Nephron (organoid): ENCODE data around the gene CYRIA.

Experiments
- H3K27ac Mint-ChIP-seq, 3 experiments: 2 replicates each; pipeline ENCODE4 v1.8.0; 2020; ENCODE audit warnings: mixed read lengths in 3 of 3, mild to moderate bottlenecking in 2 of 3, moderate library complexity in 1 of 3
- H3K27me3 Mint-ChIP-seq: 2 replicates; pipeline ENCODE4 v1.8.0; 2021; ENCODE audit warnings: low read depth, mild to moderate bottlenecking, moderate library complexity, mixed read lengths
- H3K36me3 Mint-ChIP-seq: 2 replicates; pipeline ENCODE4 v1.8.0; 2020; ENCODE audit warnings: low read depth, mixed read lengths
- H3K4me1 Mint-ChIP-seq: 2 replicates; pipeline ENCODE4 v1.8.0; 2020; ENCODE audit warnings: mixed read lengths
- H3K4me3 Mint-ChIP-seq, 3 experiments: 2 replicates each; pipeline ENCODE4 v1.8.0; 2020; ENCODE audit warnings: mild to moderate bottlenecking in 3 of 3, mixed read lengths in 3 of 3, moderate library complexity in 2 of 3
- H3K9me3 Mint-ChIP-seq: 2 replicates; pipeline ENCODE4 v1.8.0; 2020; ENCODE audit warnings: mixed read lengths
- TF ChIP-seq, protein P1 (sequence below), 3 experiments: fragments of 200-600 bp; sonication (generic); IDR thresholded peaks; one replicate each; pipeline ENCODE4 v1.5.0; 2021; ENCODE audit warnings: antibody characterized with exemption in 3 of 3; ENCODE audit not compliant: unreplicated experiment in 3 of 3

The CYRIA gene

DNA sequence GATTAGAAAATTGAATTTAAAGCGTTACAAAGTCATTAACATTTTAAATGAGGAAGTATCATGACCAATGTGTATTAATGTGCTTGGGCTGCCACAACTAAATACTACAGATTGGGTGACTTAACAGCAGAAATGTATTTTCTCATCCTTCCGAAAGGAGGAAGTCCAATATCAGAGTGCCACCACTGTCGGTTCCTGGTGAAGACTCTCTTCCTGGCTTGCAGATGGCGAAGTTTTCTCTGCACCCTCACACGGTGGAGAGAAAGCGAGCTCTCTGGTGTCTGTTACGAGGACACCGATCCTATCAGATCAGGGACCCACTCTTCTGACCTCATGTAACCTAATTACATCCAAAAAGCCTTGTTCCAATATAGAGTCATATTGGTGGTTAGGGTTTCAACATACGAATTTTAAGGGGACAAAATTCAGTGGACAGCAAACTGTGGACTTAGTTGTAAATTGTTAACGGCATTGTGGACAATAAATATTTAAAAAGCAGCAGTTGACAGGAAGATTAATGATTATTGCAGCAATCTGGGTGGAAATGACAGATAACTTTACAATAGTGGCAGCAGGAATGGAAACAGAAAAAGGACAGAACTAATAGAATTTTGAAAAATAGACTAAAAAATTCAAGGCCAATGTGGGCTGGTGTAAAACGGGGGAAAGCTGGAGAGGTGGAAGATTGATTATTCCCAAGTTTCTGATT lies 35.1 kb upstream of the CYRIA start:
- no peaks in the 10 kb centered on the region for H3K4me1 Mint-ChIP-seq
- no peak overlapping the region for H3K4me3 Mint-ChIP-seq
- H3K9me3 Mint-ChIP-seq: peaks cover 5% of the 10 kb centered on the region
- peaks cover 3% of the 10 kb centered on the region for H3K27me3 Mint-ChIP-seq
- H3K27ac Mint-ChIP-seq: no peak overlapping the region
- no peaks in the 10 kb centered on the region for H3K36me3 Mint-ChIP-seq
- TF ChIP-seq, protein P1, sequence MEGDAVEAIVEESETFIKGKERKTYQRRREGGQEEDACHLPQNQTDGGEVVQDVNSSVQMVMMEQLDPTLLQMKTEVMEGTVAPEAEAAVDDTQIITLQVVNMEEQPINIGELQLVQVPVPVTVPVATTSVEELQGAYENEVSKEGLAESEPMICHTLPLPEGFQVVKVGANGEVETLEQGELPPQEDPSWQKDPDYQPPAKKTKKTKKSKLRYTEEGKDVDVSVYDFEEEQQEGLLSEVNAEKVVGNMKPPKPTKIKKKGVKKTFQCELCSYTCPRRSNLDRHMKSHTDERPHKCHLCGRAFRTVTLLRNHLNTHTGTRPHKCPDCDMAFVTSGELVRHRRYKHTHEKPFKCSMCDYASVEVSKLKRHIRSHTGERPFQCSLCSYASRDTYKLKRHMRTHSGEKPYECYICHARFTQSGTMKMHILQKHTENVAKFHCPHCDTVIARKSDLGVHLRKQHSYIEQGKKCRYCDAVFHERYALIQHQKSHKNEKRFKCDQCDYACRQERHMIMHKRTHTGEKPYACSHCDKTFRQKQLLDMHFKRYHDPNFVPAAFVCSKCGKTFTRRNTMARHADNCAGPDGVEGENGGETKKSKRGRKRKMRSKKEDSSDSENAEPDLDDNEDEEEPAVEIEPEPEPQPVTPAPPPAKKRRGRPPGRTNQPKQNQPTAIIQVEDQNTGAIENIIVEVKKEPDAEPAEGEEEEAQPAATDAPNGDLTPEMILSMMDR (IDR thresholded peaks at IDR 0.05; ENCODE audit: unreplicated experiment in 3 of 3): no peak

DNA sequence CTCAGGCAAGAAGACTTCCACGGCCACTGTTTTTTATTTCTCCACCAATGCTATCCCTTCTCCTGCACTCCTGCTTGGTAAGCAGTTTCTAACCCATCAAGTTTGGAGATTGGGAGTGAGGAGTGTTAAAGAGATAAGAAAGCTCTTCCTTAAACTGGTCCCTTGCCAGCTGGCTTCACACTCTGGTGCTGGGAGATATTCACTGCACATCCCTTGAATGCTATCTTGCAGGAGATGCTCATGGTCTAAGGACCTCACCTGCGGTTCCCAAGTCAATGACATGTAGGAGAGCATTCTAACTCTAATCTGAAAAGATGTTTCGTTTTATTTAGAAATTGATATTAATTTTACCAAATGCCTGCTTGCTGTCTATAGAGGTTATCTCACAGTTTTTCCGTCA lies 28.2 kb upstream of the CYRIA start:
- H3K9me3 Mint-ChIP-seq: peaks cover 5% of the 10 kb centered on the region
- TF ChIP-seq, protein P1 (IDR thresholded peaks at IDR 0.05; ENCODE audit: unreplicated experiment in 3 of 3): no peak
- H3K4me1 Mint-ChIP-seq: no peaks in the 10 kb centered on the region
- H3K36me3 Mint-ChIP-seq: no peaks in the 10 kb centered on the region
- H3K27ac Mint-ChIP-seq: no peak overlapping the region
- H3K27me3 Mint-ChIP-seq: peaks cover 3% of the 10 kb centered on the region
- no peak overlapping the region for H3K4me3 Mint-ChIP-seq

DNA sequence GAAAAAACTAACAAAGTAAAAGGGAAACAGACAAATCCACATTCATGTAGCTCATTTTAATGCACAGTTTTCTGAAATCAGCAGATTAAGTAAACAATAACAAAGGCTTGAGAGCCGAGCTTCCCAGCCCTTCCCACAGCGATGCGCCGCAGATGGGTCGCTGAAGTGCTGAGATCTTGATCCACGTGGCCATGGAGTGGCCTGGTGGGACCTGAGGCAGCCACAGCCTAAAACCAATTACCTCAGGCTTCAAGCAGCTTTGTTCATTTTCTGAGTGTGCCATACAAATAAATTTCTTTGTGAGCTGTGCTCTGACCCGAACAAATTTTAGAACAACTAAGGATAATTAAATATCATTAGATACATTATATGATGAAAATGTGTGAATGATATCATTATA lies 25.6 kb upstream of the CYRIA start:
- H3K36me3 Mint-ChIP-seq: no peaks in the 10 kb centered on the region
- TF ChIP-seq, protein P1 (IDR thresholded peaks at IDR 0.05; ENCODE audit: unreplicated experiment in 3 of 3): no peak
- H3K4me1 Mint-ChIP-seq: no peaks in the 10 kb centered on the region
- H3K9me3 Mint-ChIP-seq: peaks cover 3% of the 10 kb centered on the region
- no peak overlapping the region for H3K27ac Mint-ChIP-seq
- no peak overlapping the region for H3K4me3 Mint-ChIP-seq
- H3K27me3 Mint-ChIP-seq: peaks cover 3% of the 10 kb centered on the region

DNA sequence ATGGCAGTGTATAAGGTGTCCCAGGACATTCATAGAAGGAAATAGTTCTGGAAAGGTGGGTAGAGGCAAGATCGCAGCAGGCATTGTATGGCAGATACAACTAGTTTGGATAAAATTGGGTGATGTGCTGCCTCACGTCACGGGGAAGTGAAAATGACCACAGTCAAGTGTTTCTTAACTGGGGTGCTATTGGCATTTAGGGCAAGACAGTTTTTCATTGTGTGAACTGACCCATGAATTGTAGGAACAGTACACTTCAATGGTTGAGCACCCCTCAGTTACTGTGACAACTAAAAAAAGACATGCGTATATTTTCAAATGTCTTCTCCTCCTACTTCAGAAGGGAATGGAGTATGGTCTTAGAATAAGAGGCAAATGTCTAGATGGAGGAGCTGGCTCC lies 22.3 kb upstream of the CYRIA start:
- no peaks in the 10 kb centered on the region for H3K27me3 Mint-ChIP-seq
- no peaks in the 10 kb centered on the region for H3K9me3 Mint-ChIP-seq
- H3K27ac Mint-ChIP-seq: no peak overlapping the region
- H3K4me3 Mint-ChIP-seq: no peak overlapping the region
- TF ChIP-seq, protein P1 (IDR thresholded peaks at IDR 0.05; ENCODE audit: unreplicated experiment in 3 of 3): no peak
- no peaks in the 10 kb centered on the region for H3K36me3 Mint-ChIP-seq
- no peaks in the 10 kb centered on the region for H3K4me1 Mint-ChIP-seq

DNA sequence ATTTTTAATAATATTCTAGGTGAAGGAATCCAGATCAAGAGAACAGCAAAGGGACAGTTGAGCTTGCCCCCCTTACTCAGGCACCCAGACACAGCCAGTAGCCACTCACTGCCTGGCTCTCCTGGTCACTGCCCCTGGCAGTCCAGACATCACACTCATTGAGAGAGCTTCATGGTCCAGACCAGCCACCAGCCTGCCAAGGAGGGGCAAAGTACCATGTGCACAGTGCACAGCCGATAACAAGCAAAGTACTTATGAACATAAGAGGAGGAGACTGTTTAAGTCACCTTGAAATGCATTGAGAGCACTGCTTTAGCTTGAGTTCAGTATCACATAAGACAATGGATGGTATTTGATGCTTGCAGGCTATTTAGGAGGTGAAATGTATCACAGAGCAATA lies 21.6 kb upstream of the CYRIA start:
- no peak overlapping the region for H3K4me3 Mint-ChIP-seq
- H3K4me1 Mint-ChIP-seq: no peaks in the 10 kb centered on the region
- no peaks in the 10 kb centered on the region for H3K27me3 Mint-ChIP-seq
- no peaks in the 10 kb centered on the region for H3K36me3 Mint-ChIP-seq
- H3K27ac Mint-ChIP-seq: no peak overlapping the region
- no peaks in the 10 kb centered on the region for H3K9me3 Mint-ChIP-seq
- TF ChIP-seq, protein P1 (IDR thresholded peaks at IDR 0.05; ENCODE audit: unreplicated experiment in 3 of 3): no peak

DNA sequence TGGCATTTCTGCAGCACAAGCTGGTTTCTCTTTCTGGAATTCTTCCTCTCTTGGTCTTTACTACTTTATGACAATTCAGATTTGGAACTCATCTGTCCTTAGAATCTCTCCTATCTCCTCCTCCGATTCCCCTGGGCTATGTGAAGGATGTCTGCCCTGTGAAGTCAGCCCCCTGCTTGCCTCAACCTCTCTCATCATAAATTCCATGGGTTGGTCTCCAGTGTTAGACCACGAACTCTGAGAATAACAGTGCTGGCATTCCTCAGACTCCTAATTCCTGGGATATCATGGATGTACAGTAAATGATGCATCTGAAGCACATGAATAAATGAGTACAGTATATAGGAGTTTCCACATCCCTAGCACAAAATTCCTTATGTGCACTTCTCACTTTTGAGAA lies 21.0 kb upstream of the CYRIA start:
- Mint-ChIP-seq H3K4me1 (no peaks in the 10 kb centered on the region), H3K9me3 (no peaks in the 10 kb centered on the region), H3K27me3 (no peaks in the 10 kb centered on the region), H3K36me3 (no peaks in the 10 kb centered on the region), H3K4me3 (no peak overlapping the region), H3K27ac (no peak overlapping the region)
- TF ChIP-seq, protein P1 (IDR thresholded peaks at IDR 0.05; ENCODE audit: unreplicated experiment in 3 of 3): no peak
